ENCODE results near the gene DOC2A. TPM values are rescaled to one million over a fixed set of nuclear protein-coding genes. Genes with fewer than 3 reads are reported as not detected.

The DOC2A gene
- total and polyA plus RNA-seq, 12 donors, result 0.27 to 2.7 (median 0.55) TPM; not detected in 6

DNA sequence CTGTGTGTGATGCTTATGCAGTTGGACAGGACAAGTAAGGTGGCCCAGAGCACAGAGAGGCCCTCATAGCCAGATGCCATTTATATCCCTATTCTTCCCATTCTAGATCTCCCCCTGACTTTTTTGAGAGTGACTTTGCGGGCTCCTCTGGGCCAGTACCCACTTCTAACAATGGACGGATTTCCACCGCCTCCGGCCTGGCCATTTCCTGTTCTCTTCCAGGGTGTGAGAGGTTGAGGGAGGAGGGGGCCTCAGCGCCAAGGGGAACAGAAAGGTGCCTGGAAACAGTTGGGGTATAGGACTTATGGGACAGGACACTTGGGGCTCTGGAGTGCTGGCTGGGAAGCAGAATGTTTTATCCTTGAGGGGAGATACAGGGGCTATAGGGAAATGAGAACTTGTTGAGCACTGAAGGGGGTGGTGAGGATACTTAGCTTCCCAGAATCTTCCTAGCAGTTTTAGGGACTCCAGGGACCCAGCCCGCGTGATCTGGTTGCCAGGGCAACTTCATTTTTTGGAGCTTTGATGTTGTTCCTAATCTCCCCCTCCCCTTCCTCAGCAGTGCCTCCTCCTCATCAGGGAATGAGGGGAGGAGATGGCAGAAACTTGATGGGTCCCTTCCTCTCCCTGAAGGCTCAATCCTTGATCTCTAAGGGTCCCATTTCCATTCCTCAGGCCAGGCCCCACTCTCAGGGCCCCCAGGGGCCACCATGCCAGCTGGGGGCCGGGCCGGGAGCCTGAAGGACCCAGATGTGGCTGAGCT, 33.6 kb downstream of the DOC2A start:
- Histone ChIP-seq H3K27ac (peak overlapping the region; percentile 55 to 100 (median 94)), H3K4me3 (peak overlapping the region in 8 of 10 donors; percentile 14 to 99 (median 81)), H3K4me1 (peaks cover 5 to 70% (median 56%) of the 10 kb centered on the region in 9 donors), H3K9me3 (no peaks in the 10 kb centered on the region), H3K27me3 (no peaks in the 10 kb centered on the region), H3K36me3 (peaks cover 0 to 56% (median 44%) of the 10 kb centered on the region in 9 donors)
- TF ChIP-seq CTCF (IDR thresholded peaks at IDR 0.05), result no peak
- 47 to 57% methylated on average over 9 of the region's 9 CpGs for WGBS, 2 donors
- ATAC-seq (peak in 3 of 8 donors; percentile 6 to 19 (median 12)), DNase-seq (peak in 1 of 2 donors; percentile 53)
- intact Hi-C loops (cut with DNase I), result loop anchor here in 6 of 10 donors (1.0 to 10.0 kb wide), 5 partner anchors 18 to 172 kb away; partner anchors contain the start of genes HIRIP3 (in 3 of the 6), KCTD13 (in 1 of the 6), MAZ (in 1 of the 6) and PAGR1 (in 1 of the 6)

GRCh38 chr16:29975811-29976511, 34.9 kb downstream of the DOC2A start:
- peaks cover 0 to 56% (median 32%) of the 10 kb centered on the region in 9 donors for H3K36me3 ChIP-seq
- no peak for DNase-seq

DNA sequence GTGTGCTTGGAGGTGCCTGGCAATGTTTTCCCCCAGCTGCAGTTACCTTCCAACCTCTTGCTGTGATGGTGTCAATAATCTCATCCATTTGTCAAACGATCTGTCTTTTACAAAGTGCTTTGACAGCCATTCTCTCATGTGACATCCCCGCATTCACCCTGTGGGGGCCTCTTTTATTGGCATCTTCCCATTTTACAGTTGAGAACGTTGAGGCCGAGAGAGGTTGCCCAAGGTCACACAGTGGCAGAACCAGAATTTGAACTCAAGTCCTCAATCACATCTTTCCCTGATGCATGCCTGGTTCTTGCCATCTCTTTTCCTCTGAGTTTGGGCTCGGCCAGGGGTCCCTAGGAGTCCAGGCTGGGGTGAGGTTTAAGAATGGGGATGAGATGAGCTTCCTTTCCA, 35.7 kb downstream of the DOC2A start:
- H3K36me3 ChIP-seq, result peaks cover 0 to 54% (median 30%) of the 10 kb centered on the region in 9 donors
- TF ChIP-seq CTCF (IDR thresholded peaks at IDR 0.05), result no peak
- intact Hi-C loops (cut with DNase I), result loop anchor here in 4 of 10 donors (2.0 to 10.0 kb wide), 4 partner anchors 20 to 170 kb away; partner anchors contain the start of genes HIRIP3 (in 2 of the 4), KCTD13 (in 1 of the 4), MAZ (in 1 of the 4) and PAGR1 (in 1 of the 4)
- no peaks in the 10 kb centered on the region for H3K9me3 ChIP-seq
- 49 to 55% methylated on average over 5 of the region's 5 CpGs for WGBS, 2 donors
- peak overlapping the region; percentile 55 to 100 (median 94) for H3K27ac ChIP-seq
- peak overlapping the region; percentile 69 to 99 (median 81) for H3K4me3 ChIP-seq
- ATAC-seq (no peak), DNase-seq (no peak)
- no peaks in the 10 kb centered on the region for H3K27me3 ChIP-seq
- peaks cover 3 to 62% (median 53%) of the 10 kb centered on the region in 9 donors for H3K4me1 ChIP-seq

More at GRCh38 chr16:29975811-29976511, 34.9 kb downstream of the DOC2A start:
- intact Hi-C loops (cut with DNase I), result loop anchor here in 6 of 10 donors (2.0 to 10.0 kb wide), 4 partner anchors 19 to 171 kb away; partner anchors contain the start of genes HIRIP3 (in 4 of the 6), KCTD13 (in 1 of the 6), MAZ (in 1 of the 6) and PAGR1 (in 1 of the 6)
- WGBS, 2 donors, result 3 to 6% methylated on average over 6 of the region's 6 CpGs
- Histone ChIP-seq H3K27me3 (no peaks in the 10 kb centered on the region), H3K9me3 (no peaks in the 10 kb centered on the region), H3K4me3 (peak overlapping the region; percentile 69 to 99 (median 81)), H3K27ac (peak overlapping the region; percentile 55 to 100 (median 94)), H3K4me1 (peaks cover 5 to 70% (median 56%) of the 10 kb centered on the region in 9 donors)
- ATAC-seq, result no peak
- no peak for TF ChIP-seq CTCF (IDR thresholded peaks at IDR 0.05)

All from heart right ventricle (tissue), 16 donors.